HepG2 (cell line): Measurements from ENCODE around the gene TXNDC2. TPM values are rescaled to one million over a fixed set of nuclear protein-coding genes. Genes with fewer than 3 reads are reported as not detected.

Experiments
- AGO2 ChIP-seq: fragments of 200-400 bp; formaldehyde crosslinking; optimal IDR thresholded peaks from 2 replicates; pipeline ENCODE3; 2017; ENCODE audit warnings: mild to moderate bottlenecking, low read depth, low read length, moderate library complexity
- ASH2L ChIP-seq: fragments of 300-600, 200-600 bp; sonication (generic); IDR thresholded peaks from 2 replicates; pipeline ENCODE4 v1.7.0; 2017; ENCODE audit warnings: low read depth, mild to moderate bottlenecking, moderate library complexity, mixed read lengths, low read length; ENCODE audit not compliant: insufficient read length
- CEBPB ChIP-seq: IDR thresholded peaks from 2 replicates; pipeline ENCODE4 v1.6.1; 2011; ENCODE audit warnings: low read depth, low read length, improper control_type of control experiment, borderline replicate concordance
- HOXA9 ChIP-seq: sonication (generic); formaldehyde crosslinking; IDR thresholded peaks from 2 replicates; pipeline ENCODE4 v1.8.1; 2022; ENCODE audit warnings: missing genetic modification reagents, mild to moderate bottlenecking, moderate library complexity, borderline replicate concordance
- IRF9 ChIP-seq: sonication (generic); formaldehyde crosslinking; IDR thresholded peaks from 2 replicates; pipeline ENCODE4 v1.8.0; 2022; ENCODE audit warnings: missing genetic modification reagents, mild to moderate bottlenecking, borderline replicate concordance
- KLF16 ChIP-seq, 2 experiments: sonication (generic) in 1 of 2; formaldehyde crosslinking in 1 of 2; IDR thresholded peaks; 2 replicates each; pipeline versions ENCODE4 v1.6.1 to v1.8.0; 2016 to 2023; ENCODE audit warnings: missing genetic modification reagents in 2 of 2, missing compliant biosample characterization in 1 of 2
- MBD4 ChIP-seq: IDR thresholded peaks from 2 replicates; pipeline ENCODE4 v1.6.1; 2012; ENCODE audit warnings: low read length, inconsistent platforms, borderline replicate concordance
- MED1 ChIP-seq: sonication (generic); formaldehyde crosslinking; IDR thresholded peaks from 2 replicates; pipeline ENCODE4 v1.4.0; 2020; ENCODE audit warnings: missing genetic modification reagents
- MTERF4 ChIP-seq: sonication (generic); formaldehyde crosslinking; IDR thresholded peaks from 2 replicates; pipeline ENCODE4 v1.8.0; 2023; ENCODE audit warnings: mild to moderate bottlenecking, missing genetic modification reagents
- MYPOP ChIP-seq: sonication (generic); formaldehyde crosslinking; IDR thresholded peaks from 2 replicates; pipeline ENCODE4 v1.8.1; 2023; ENCODE audit warnings: mild to moderate bottlenecking, moderate library complexity, missing genetic modification reagents
- NCOA2 ChIP-seq: sonication (generic); formaldehyde crosslinking; IDR thresholded peaks from 2 replicates; pipeline ENCODE4 v1.8.0; 2022; ENCODE audit warnings: inconsistent platforms
- SALL1 ChIP-seq: sonication (generic); formaldehyde crosslinking; IDR thresholded peaks from 2 replicates; pipeline ENCODE4 v1.8.0; 2022; ENCODE audit warnings: mild to moderate bottlenecking, missing genetic modification reagents
- TBX2 ChIP-seq: sonication (generic); formaldehyde crosslinking; IDR thresholded peaks from 2 replicates; pipeline ENCODE4 v1.5.0; 2020; ENCODE audit warnings: missing genetic modification reagents, mild to moderate bottlenecking, borderline replicate concordance
- TEAD3 ChIP-seq: optimal IDR thresholded peaks from 2 replicates; pipeline ENCODE3; 2016; ENCODE audit warnings: borderline replicate concordance
- TGIF2 ChIP-seq: IDR thresholded peaks from 2 replicates; pipeline ENCODE4 v1.6.1; 2016; ENCODE audit warnings: control low read depth, missing compliant biosample characterization
- ZBTB14 ChIP-seq: sonication (generic); formaldehyde crosslinking; IDR thresholded peaks from 2 replicates; pipeline ENCODE4 v1.4.0; 2020; ENCODE audit warnings: missing genetic modification reagents
- ZFYVE20 ChIP-seq: sonication (generic); formaldehyde crosslinking; IDR thresholded peaks from 2 replicates; pipeline ENCODE4 v1.8.0; 2023; ENCODE audit warnings: low read depth, mild to moderate bottlenecking, moderate library complexity, missing genetic modification reagents, borderline replicate concordance
- ZGPAT ChIP-seq: IDR thresholded peaks from 2 replicates; pipeline ENCODE4 v1.6.1; 2016; ENCODE audit warnings: mild to moderate bottlenecking
- ZMAT3 ChIP-seq: sonication (generic); formaldehyde crosslinking; conservative IDR thresholded peaks from 2 replicates; pipeline ENCODE4 v1.7.0; 2021; ENCODE audit warnings: missing genetic modification reagents
- ZNF230 ChIP-seq: sonication (generic); formaldehyde crosslinking; IDR thresholded peaks from 2 replicates; pipeline ENCODE4 v1.4.0; 2020; ENCODE audit warnings: mild to moderate bottlenecking, missing genetic modification reagents
- ZNF24 ChIP-seq: fragments of 450-650 bp; IDR thresholded peaks from 2 replicates; pipeline ENCODE4 v1.6.1; 2017; ENCODE audit warnings: antibody characterized with exemption, mild to moderate bottlenecking
- ZNF329 ChIP-seq: sonication (generic); formaldehyde crosslinking; IDR thresholded peaks from 2 replicates; pipeline ENCODE4 v1.9.0; 2021; ENCODE audit warnings: low read depth, mild to moderate bottlenecking, missing genetic modification reagents
- ZNF441 ChIP-seq: sonication (generic); formaldehyde crosslinking; IDR thresholded peaks from 2 replicates; pipeline ENCODE4 v1.7.0; 2021; ENCODE audit warnings: missing genetic modification reagents, borderline replicate concordance
- ZNF558 ChIP-seq: sonication (generic); formaldehyde crosslinking; IDR thresholded peaks from 2 replicates; pipeline ENCODE4 v1.9.0; 2022; ENCODE audit warnings: mild to moderate bottlenecking, missing genetic modification reagents, borderline replicate concordance
- polyA plus RNA-seq, 8 experiments: library from polyadenylated mRNA; depleted of rRNA in 3 of 8; stranded (reverse) in 7 of 8; unstranded in 1 of 8; fragments of >200 nt; fragmentation: Illumina TruSeq in 4 of 8; extraction: Trizol in 4 of 8; gene quantifications; 2 replicates each; pipeline versions ENCODE4 v1.2.1 to v1.2.3, GENCODE V29; 2011 to 2016; ENCODE audit warnings: low read depth in 4 of 8, missing spikeins in 1 of 8, mixed read lengths in 1 of 8; ENCODE audit not compliant: insufficient read depth in 1 of 8
- total RNA-seq, 5 experiments: library from RNA; depleted of rRNA; stranded (reverse); fragments of >200 nt; fragmentation: Illumina TruSeq; extraction: Trizol; gene quantifications; 2 replicates each; pipeline ENCODE4 v1.2.3, GENCODE V29; 2016; ENCODE audit warnings: low read depth in 1 of 5

TXNDC2 gene
- total and polyA plus RNA-seq, 2 of the 13 experiments (the other 11 are each of a cell fraction or from before 2014, with no cell fraction given) = not detected

- TF ChIP-seq ZGPAT (peak; percentile 20; the same call in 1 of the 2 replicates), IRF9 (CRISPR knock-in tag) (no peak), KLF16 (CRISPR knock-in tag; IDR thresholded peaks at IDR 0.05) (no peak), ZFYVE20 (CRISPR knock-in tag) (peak; percentile 72; the same call in 1 of the 2 replicates), MYPOP (peak; percentile 40; the same call in 1 of the 2 replicates), MBD4 (no peak), MTERF4 (CRISPR knock-in tag) (no peak), NCOA2 (CRISPR knock-in tag) (no peak), ZMAT3 (CRISPR knock-in tag) (0 out of 2 replicates have a peak, but pooled peaks have one; percentile 16), TGIF2 (CRISPR knock-in tag) (0 out of 2 replicates have a peak, but pooled peaks have one; percentile 41), SALL1 (CRISPR knock-in tag) (peak; percentile 33), TBX2 (CRISPR knock-in tag) (0 out of 2 replicates have a peak, but pooled peaks have one; percentile 15), ZNF24 (no peak), ASH2L (peak; percentile 35), CEBPB (no peak), TEAD3 (CRISPR knock-in tag) (peak; percentile 8), ZBTB14 (no peak), ZNF558 (CRISPR knock-in tag) (0 out of 2 replicates have a peak, but pooled peaks have one; percentile 18), MED1 (CRISPR knock-in tag) (0 out of 2 replicates have a peak, but pooled peaks have one; percentile 12), ZNF230 (CRISPR knock-in tag) (no peak), ZNF441 (CRISPR knock-in tag) (0 out of 2 replicates have a peak, but pooled peaks have one; percentile 48), AGO2 (peak; percentile 72), ZNF329 (CRISPR knock-in tag) (no peak), HOXA9 (CRISPR knock-in tag) (no peak)
These were observed 29.0 kb downstream of the TXNDC2 start (continued) for GRCh38 chr18:9914584-9915290.
